GM13977 (cell line): ENCODE results near the gene MTA1.

ENCODE experiments used
- DNase-seq: peaks from one replicate; pipeline ENCODE4 v3.0.0; 2012; ENCODE audit warnings: low spot score
- CTCF ChIP-seq: IDR thresholded peaks from 2 replicates; pipeline ENCODE4 v1.5.1; 2012; ENCODE audit warnings: mild to moderate bottlenecking, control low read depth; ENCODE audit not compliant: insufficient read depth; ENCODE audit errors: extremely low read depth, missing control alignments
- in situ Hi-C: fragments of 300-500 bp; cut with MboI; formaldehyde crosslinking; loops from one replicate; pipeline ENCODE4 v1.12.0; 2022; ENCODE audit warnings: low sequenced_read_pairs, low pct_unique_long_range_greater_than_20kb, mixed read lengths, inconsistent platforms; ENCODE audit not compliant: unreplicated experiment

Gene MTA1

GRCh38 chr14:105408592-105408991, 11.0 kb upstream of the MTA1 start:
- DNase-seq = no peak
- TF ChIP-seq CTCF = no peak
- in situ Hi-C loops = no loop called here

GRCh38 chr14:105409364-105409763, 10.3 kb upstream of the MTA1 start:
- no peak for DNase-seq
- in situ Hi-C loops = no loop called here
- no peak for TF ChIP-seq CTCF

- no peak for TF ChIP-seq CTCF
- DNase-seq = no peak
- in situ Hi-C loops = no loop called here
Observed at GRCh38 chr14:105410642-105411016, 9.0 kb upstream of the MTA1 start.

GRCh38 chr14:105411017-105411941, 8.3 kb upstream of the MTA1 start:
- TF ChIP-seq CTCF = no peak
- in situ Hi-C loops = no loop called here
- peak; percentile 91 for DNase-seq

GRCh38 chr14:105411985-105412770, 7.4 kb upstream of the MTA1 start:
- in situ Hi-C loops = no loop called here
- no peak for DNase-seq
- TF ChIP-seq CTCF = no peak

GRCh38 chr14:105412771-105413543, 6.7 kb upstream of the MTA1 start:
- in situ Hi-C loops = no loop called here
- DNase-seq = no peak
- TF ChIP-seq CTCF = no peak
